ENCODE measurements around the gene B4GALNT1.

- TF ChIP-seq CTCF (IDR thresholded peaks at IDR 0.05; ENCODE audit: low read depth, low read length, missing input control) (no peak), EGR1 (IDR thresholded peaks at IDR 0.05; ENCODE audit: low read depth in 2 of 2) (no peak), RXRA (IDR thresholded peaks at IDR 0.05) (no peak), GABPA (IDR thresholded peaks at IDR 0.05 in 1 of 2, conservative IDR thresholded peaks at IDR 0.05 in 1 of 2) (no peak), SP1 (IDR thresholded peaks at IDR 0.05) (no peak), JUND (IDR thresholded peaks at IDR 0.05) (no peak), REST (IDR thresholded peaks at IDR 0.05) (no peak), HNF4G (IDR thresholded peaks at IDR 0.05) (no peak), TAF1 (conservative IDR thresholded peaks at IDR 0.05) (no peak), FOXA1 (IDR thresholded peaks at IDR 0.05) (no peak)
- TF ChIP-seq, protein P1, sequence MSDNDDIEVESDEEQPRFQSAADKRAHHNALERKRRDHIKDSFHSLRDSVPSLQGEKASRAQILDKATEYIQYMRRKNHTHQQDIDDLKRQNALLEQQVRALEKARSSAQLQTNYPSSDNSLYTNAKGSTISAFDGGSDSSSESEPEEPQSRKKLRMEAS (IDR thresholded peaks at IDR 0.05), result no peak
Observed at GRCh38 chr12:57623385-57623784, 9.6 kb downstream of the B4GALNT1 start.

All from liver (tissue), 3 donors.